H1 (cell line): ENCODE measurements around the gene IFNK. TPM values are rescaled to one million over a fixed set of nuclear protein-coding genes. Genes with fewer than 3 reads are reported as not detected.

Experiments used
- JUND ChIP-seq: IDR thresholded peaks from 2 replicates; pipeline ENCODE4 v1.6.1; 2011; ENCODE audit warnings: mild to moderate bottlenecking, improper control_type of control experiment, low read length
- RAD21 ChIP-seq, 2 experiments: IDR thresholded peaks in 1 of 2; conservative IDR thresholded peaks in 1 of 2; 2 replicates each; pipeline ENCODE4 v1.6.1; 2011; ENCODE audit warnings: low read depth in 2 of 2, low read length in 2 of 2, improper control_type of control experiment in 1 of 2, inconsistent platforms in 1 of 2, mild to moderate bottlenecking in 1 of 2, moderate library complexity in 1 of 2
- RFX5 ChIP-seq: IDR thresholded peaks from 2 replicates; pipeline ENCODE4 v1.6.1; 2011; ENCODE audit warnings: low read depth, low read length, improper control_type of control experiment, borderline replicate concordance
- RNF2 ChIP-seq: fragments of 200-900, 300-1000 bp; sonication (generic); IDR thresholded peaks from 2 replicates; pipeline ENCODE4 v1.7.1; 2016; ENCODE audit warnings: borderline replicate concordance, low read depth, mild to moderate bottlenecking, antibody characterized with exemption, low read length; ENCODE audit not compliant: poor library complexity, severe bottlenecking; ENCODE audit errors: missing control alignments
- SP4 ChIP-seq: IDR thresholded peaks from 2 replicates; pipeline ENCODE4 v1.6.1; 2012; ENCODE audit warnings: low read length, inconsistent platforms
- TEAD4 ChIP-seq: IDR thresholded peaks from 2 replicates; pipeline ENCODE4 v1.6.1; 2012; ENCODE audit warnings: low read depth, low read length, inconsistent platforms, mixed read lengths
- polyA plus RNA-seq, 7 experiments: library from polyadenylated mRNA; depleted of rRNA in 3 of 7; stranded (reverse) in 5 of 7; unstranded in 2 of 7; fragments of >200 nt in 5 of 7; fragments of 200-250 nt in 2 of 7; gene quantifications; 1 replicate in 5 of 7; 2 replicates in 1 of 7; 4 replicates in 1 of 7; pipeline versions ENCODE4 v1.2.1 to v1.2.3, GENCODE V29; 2011 to 2013; ENCODE audit warnings: missing spikeins in 2 of 7, mixed read lengths in 2 of 7
- total RNA-seq: library from RNA; stranded (reverse); fragmentation: NEBNext Ultra II Directional; extraction: Animal tissue kit (Norgen Biotek cat#: 25700); gene quantifications from 2 replicates; pipeline ENCODE4 v1.2.1, GENCODE V29; 2021

IFNK gene
- total and polyA plus RNA-seq, 2 of the 8 experiments (the other 6 are each of a cell fraction or from before 2014, with no cell fraction given): not detected

DNA sequence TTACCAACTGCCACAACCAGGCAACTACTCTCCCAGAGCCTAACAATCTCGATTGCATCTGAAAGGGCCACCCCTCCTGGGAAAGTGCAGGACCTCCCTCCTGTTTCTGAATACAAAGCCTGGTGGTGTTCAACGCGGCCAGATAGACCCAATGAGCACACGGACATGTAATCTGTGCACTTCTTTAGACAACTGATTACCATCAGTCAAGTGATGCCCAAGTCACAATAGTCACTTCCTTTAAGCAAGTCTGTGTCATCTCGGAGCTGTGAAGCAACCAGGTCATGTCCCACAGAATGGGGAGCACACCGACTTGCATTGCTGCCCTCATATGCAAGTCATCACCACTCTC lies 48.5 kb downstream of the IFNK start (continued):
- no peak for TF ChIP-seq RNF2
- TF ChIP-seq JUND: no peak
- TF ChIP-seq TEAD4: no peak
- TF ChIP-seq SP4: no peak
- no peak for TF ChIP-seq RAD21 (IDR thresholded peaks at IDR 0.05 in 1 of 2, conservative IDR thresholded peaks at IDR 0.05 in 1 of 2; ENCODE audit: low read depth in 2 of 2, low read length in 2 of 2)
- TF ChIP-seq RFX5: no peak
